ENCODE data around the gene ALDH1L1.

The ALDH1L1 gene

GRCh38 chr3:126146525-126147146 is 33.8 kb downstream of the ALDH1L1 start:
- no peak for TF ChIP-seq ZNF837 (tag by site-specific recombination; IDR thresholded peaks at IDR 0.05)
- no peak for TF ChIP-seq ZNF157 (tag by site-specific recombination; IDR thresholded peaks at IDR 0.05)
- TF ChIP-seq ZNF175 (tag by site-specific recombination; IDR thresholded peaks at IDR 0.05) = no peak
- TF ChIP-seq, protein P1, sequence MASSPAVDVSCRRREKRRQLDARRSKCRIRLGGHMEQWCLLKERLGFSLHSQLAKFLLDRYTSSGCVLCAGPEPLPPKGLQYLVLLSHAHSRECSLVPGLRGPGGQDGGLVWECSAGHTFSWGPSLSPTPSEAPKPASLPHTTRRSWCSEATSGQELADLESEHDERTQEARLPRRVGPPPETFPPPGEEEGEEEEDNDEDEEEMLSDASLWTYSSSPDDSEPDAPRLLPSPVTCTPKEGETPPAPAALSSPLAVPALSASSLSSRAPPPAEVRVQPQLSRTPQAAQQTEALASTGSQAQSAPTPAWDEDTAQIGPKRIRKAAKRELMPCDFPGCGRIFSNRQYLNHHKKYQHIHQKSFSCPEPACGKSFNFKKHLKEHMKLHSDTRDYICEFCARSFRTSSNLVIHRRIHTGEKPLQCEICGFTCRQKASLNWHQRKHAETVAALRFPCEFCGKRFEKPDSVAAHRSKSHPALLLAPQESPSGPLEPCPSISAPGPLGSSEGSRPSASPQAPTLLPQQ (tag by site-specific recombination; IDR thresholded peaks at IDR 0.05) = no peak
- no peak for TF ChIP-seq ZNF169 (tag by site-specific recombination; IDR thresholded peaks at IDR 0.05)
- TF ChIP-seq ZBTB1 (tag by site-specific recombination; IDR thresholded peaks at IDR 0.05) = no peak
- no peak for TF ChIP-seq ZNF302 (tag by site-specific recombination; IDR thresholded peaks at IDR 0.05; ENCODE audit: low read depth)
- TF ChIP-seq MZF1 (tag by site-specific recombination; IDR thresholded peaks at IDR 0.05; ENCODE audit: borderline replicate concordance) = no peak
- no peak for TF ChIP-seq ZNF391 (tag by site-specific recombination; IDR thresholded peaks at IDR 0.05; ENCODE audit: borderline replicate concordance, low read depth)
- no peak for TF ChIP-seq ZNF76 (tag by site-specific recombination; IDR thresholded peaks at IDR 0.05; ENCODE audit: borderline replicate concordance, low read depth)
- no peak for TF ChIP-seq ZNF510 (tag by site-specific recombination; IDR thresholded peaks at IDR 0.05; ENCODE audit: insufficient replicate concordance)
- no peak for TF ChIP-seq ZIC2 (tag by site-specific recombination; IDR thresholded peaks at IDR 0.05)
- TF ChIP-seq, protein P2, sequence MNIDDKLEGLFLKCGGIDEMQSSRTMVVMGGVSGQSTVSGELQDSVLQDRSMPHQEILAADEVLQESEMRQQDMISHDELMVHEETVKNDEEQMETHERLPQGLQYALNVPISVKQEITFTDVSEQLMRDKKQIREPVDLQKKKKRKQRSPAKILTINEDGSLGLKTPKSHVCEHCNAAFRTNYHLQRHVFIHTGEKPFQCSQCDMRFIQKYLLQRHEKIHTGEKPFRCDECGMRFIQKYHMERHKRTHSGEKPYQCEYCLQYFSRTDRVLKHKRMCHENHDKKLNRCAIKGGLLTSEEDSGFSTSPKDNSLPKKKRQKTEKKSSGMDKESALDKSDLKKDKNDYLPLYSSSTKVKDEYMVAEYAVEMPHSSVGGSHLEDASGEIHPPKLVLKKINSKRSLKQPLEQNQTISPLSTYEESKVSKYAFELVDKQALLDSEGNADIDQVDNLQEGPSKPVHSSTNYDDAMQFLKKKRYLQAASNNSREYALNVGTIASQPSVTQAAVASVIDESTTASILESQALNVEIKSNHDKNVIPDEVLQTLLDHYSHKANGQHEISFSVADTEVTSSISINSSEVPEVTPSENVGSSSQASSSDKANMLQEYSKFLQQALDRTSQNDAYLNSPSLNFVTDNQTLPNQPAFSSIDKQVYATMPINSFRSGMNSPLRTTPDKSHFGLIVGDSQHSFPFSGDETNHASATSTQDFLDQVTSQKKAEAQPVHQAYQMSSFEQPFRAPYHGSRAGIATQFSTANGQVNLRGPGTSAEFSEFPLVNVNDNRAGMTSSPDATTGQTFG (tag by site-specific recombination; IDR thresholded peaks at IDR 0.05; ENCODE audit: borderline replicate concordance) = no peak
- no peak for TF ChIP-seq HOXD13 (CRISPR knock-in tag; IDR thresholded peaks at IDR 0.05; ENCODE audit: borderline replicate concordance)
- POLR2A ChIA-PET = no interaction called here
- Histone ChIP-seq H3K27ac (ENCODE audit: extremely low read depth, low read depth, low read length) (no peak overlapping the region), H3K9me3 (ENCODE audit: control insufficient read depth, insufficient read depth, low read depth, low read length) (no peaks in the 10 kb centered on the region), H3K4me1 (ENCODE audit: control insufficient read depth, insufficient read depth, low read length) (no peaks in the 10 kb centered on the region), H3K4me3 (ENCODE audit: low read depth, low read length) (no peak overlapping the region), H3K36me3 (ENCODE audit: control insufficient read depth in 2 of 2, insufficient read depth in 1 of 2, low read length in 2 of 2) (no peaks in the 10 kb centered on the region)
- CTCF ChIA-PET = interaction anchor here (1.4 kb wide), 1 partner anchor 52 kb away, joined by 3 read pairs; no protein-coding TSS in a partner anchor

GRCh38 chr3:126146034-126146433 is 34.4 kb downstream of the ALDH1L1 start:
- CTCF ChIA-PET = interaction anchor here (1.3 to 1.4 kb wide), 2 partner anchors 11 to 53 kb away, joined by 3 read pairs; no protein-coding TSS in a partner anchor
- Histone ChIP-seq H3K27ac (ENCODE audit: extremely low read depth, low read depth, low read length) (no peak overlapping the region), H3K9me3 (ENCODE audit: control insufficient read depth, insufficient read depth, low read depth, low read length) (no peaks in the 10 kb centered on the region), H3K4me1 (ENCODE audit: control insufficient read depth, insufficient read depth, low read length) (no peaks in the 10 kb centered on the region), H3K36me3 (ENCODE audit: control insufficient read depth in 2 of 2, insufficient read depth in 1 of 2, low read length in 2 of 2) (no peaks in the 10 kb centered on the region), H3K4me3 (ENCODE audit: low read depth, low read length) (no peak overlapping the region)
- POLR2A ChIA-PET = no interaction called here
- TF ChIP-seq, protein P3, sequence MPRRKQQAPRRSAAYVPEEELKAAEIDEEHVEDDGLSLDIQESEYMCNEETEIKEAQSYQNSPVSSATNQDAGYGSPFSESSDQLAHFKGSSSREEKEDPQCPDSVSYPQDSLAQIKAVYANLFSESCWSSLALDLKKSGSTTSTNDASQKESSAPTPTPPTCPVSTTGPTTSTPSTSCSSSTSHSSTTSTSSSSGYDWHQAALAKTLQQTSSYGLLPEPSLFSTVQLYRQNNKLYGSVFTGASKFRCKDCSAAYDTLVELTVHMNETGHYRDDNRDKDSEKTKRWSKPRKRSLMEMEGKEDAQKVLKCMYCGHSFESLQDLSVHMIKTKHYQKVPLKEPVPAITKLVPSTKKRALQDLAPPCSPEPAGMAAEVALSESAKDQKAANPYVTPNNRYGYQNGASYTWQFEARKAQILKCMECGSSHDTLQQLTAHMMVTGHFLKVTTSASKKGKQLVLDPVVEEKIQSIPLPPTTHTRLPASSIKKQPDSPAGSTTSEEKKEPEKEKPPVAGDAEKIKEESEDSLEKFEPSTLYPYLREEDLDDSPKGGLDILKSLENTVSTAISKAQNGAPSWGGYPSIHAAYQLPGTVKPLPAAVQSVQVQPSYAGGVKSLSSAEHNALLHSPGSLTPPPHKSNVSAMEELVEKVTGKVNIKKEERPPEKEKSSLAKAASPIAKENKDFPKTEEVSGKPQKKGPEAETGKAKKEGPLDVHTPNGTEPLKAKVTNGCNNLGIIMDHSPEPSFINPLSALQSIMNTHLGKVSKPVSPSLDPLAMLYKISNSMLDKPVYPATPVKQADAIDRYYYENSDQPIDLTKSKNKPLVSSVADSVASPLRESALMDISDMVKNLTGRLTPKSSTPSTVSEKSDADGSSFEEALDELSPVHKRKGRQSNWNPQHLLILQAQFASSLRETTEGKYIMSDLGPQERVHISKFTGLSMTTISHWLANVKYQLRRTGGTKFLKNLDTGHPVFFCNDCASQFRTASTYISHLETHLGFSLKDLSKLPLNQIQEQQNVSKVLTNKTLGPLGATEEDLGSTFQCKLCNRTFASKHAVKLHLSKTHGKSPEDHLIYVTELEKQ (tag by site-specific recombination; IDR thresholded peaks at IDR 0.05; ENCODE audit: borderline replicate concordance) = no peak
- TF ChIP-seq MEIS1 (CRISPR knock-in tag; IDR thresholded peaks at IDR 0.05; ENCODE audit: borderline replicate concordance) = no peak
- no peak for TF ChIP-seq ZNF548 (tag by site-specific recombination; IDR thresholded peaks at IDR 0.05)
- TF ChIP-seq ZEB2 (tag by site-specific recombination; IDR thresholded peaks at IDR 0.05) = no peak
- no peak for TF ChIP-seq ZNF529 (tag by site-specific recombination; IDR thresholded peaks at IDR 0.05; ENCODE audit: insufficient replicate concordance)
- TF ChIP-seq SALL2 (tag by site-specific recombination; IDR thresholded peaks at IDR 0.05; ENCODE audit: borderline replicate concordance) = no peak
- TF ChIP-seq, protein P4, sequence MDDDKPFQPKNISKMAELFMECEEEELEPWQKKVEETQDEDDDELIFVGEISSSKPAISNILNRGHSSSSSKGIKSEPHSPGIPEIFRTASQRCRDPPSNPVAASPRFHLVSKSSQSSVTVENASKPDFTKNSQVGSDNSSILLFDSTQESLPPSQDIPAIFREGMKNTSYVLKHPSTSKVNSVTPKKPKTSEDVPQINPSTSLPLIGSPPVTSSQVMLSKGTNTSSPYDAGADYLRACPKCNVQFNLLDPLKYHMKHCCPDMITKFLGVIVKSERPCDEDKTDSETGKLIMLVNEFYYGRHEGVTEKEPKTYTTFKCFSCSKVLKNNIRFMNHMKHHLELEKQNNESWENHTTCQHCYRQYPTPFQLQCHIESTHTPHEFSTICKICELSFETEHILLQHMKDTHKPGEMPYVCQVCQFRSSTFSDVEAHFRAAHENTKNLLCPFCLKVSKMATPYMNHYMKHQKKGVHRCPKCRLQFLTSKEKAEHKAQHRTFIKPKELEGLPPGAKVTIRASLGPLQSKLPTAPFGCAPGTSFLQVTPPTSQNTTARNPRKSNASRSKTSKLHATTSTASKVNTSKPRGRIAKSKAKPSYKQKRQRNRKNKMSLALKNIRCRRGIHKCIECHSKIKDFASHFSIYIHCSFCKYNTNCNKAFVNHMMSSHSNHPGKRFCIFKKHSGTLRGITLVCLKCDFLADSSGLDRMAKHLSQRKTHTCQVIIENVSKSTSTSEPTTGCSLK (tag by site-specific recombination; IDR thresholded peaks at IDR 0.05) = no peak
- TF ChIP-seq ZNF155 (tag by site-specific recombination; IDR thresholded peaks at IDR 0.05) = no peak
- no peak for TF ChIP-seq ZNF266 (tag by site-specific recombination; IDR thresholded peaks at IDR 0.05; ENCODE audit: low read depth)
- TF ChIP-seq, protein P1 (tag by site-specific recombination; IDR thresholded peaks at IDR 0.05) = no peak
- no peak for TF ChIP-seq ZNF19 (tag by site-specific recombination; IDR thresholded peaks at IDR 0.05; ENCODE audit: low read depth)
